Lung (tissue), 12 donors: ENCODE results near the gene RXRA. TPM values are rescaled to one million over a fixed set of nuclear protein-coding genes. Genes with fewer than 3 reads are reported as not detected.
A peak's percentile ranks its signal among the peaks of the same experiment; 100 is the strongest.

Experiments
- ATAC-seq: fragments of 200-7000 bp; cut with Tn5 transposase; one replicate; pipeline ENCODE4 v1.9.1; 2020; ENCODE audit warnings: moderate number of reproducible peaks; ENCODE audit not compliant: insufficient read depth, low FRiP score
- DNase-seq, 3 donors: peaks; one replicate each; pipeline ENCODE4 v3.0.0-alpha.2; 2013 to 2017
- H3K27ac ChIP-seq, 2 donors: one replicate each; pipeline ENCODE4 v1.5.1; 2013; ENCODE audit warnings: mild to moderate bottlenecking in 2 of 2, moderate library complexity in 2 of 2, control low read depth in 1 of 2, inconsistent platforms in 1 of 2, low read depth in 1 of 2, low read length in 1 of 2
- H3K27me3 ChIP-seq, 3 donors: one replicate each; pipeline ENCODE4 v1.5.1; 2013; ENCODE audit warnings: low read length in 2 of 3; ENCODE audit not compliant: control insufficient read depth in 3 of 3, insufficient read depth in 3 of 3
- H3K36me3 ChIP-seq, 4 donors: one replicate each; pipeline ENCODE4 v1.5.1; 2013; ENCODE audit warnings: low read length in 4 of 4, mild to moderate bottlenecking in 1 of 4, moderate library complexity in 1 of 4; ENCODE audit not compliant: control insufficient read depth in 4 of 4, insufficient read depth in 4 of 4
- H3K4me1 ChIP-seq, 5 donors: one replicate each; pipeline ENCODE4 v1.5.1; 2013; ENCODE audit warnings: low read length in 5 of 5, mild to moderate bottlenecking in 2 of 5, moderate library complexity in 1 of 5; ENCODE audit not compliant: control insufficient read depth in 5 of 5, insufficient read depth in 5 of 5
- H3K4me3 ChIP-seq: one replicate; pipeline ENCODE4 v1.5.1; 2013; ENCODE audit warnings: mild to moderate bottlenecking, control low read depth, moderate library complexity
- H3K9ac ChIP-seq, 2 donors: one replicate each; pipeline ENCODE4 v1.5.1; 2013; ENCODE audit warnings: low read length in 2 of 2, control low read depth in 1 of 2; ENCODE audit not compliant: insufficient read depth in 1 of 2
- H3K9me3 ChIP-seq, 4 donors: one replicate each; pipeline ENCODE4 v1.5.1; 2013; ENCODE audit warnings: low read length in 3 of 4, mild to moderate bottlenecking in 1 of 4, moderate library complexity in 1 of 4; ENCODE audit not compliant: control insufficient read depth in 4 of 4, insufficient read depth in 3 of 4
- CTCF ChIP-seq: IDR thresholded peaks from 2 replicates; pipeline ENCODE4 v1.5.1; 2012; ENCODE audit warnings: mild to moderate bottlenecking; ENCODE audit errors: control extremely low read depth, extremely low read depth
- WGBS, 2 donors: extraction: QIAGEN DNeasy Blood & Tissue Kit; methylation state at CpG; one replicate each; pipeline ENCODE4 v1.1.7; 2013; 5-methylcytosine and 5-hydroxymethylcytosine counted together
- polyA plus RNA-seq, 2 donors: library from polyadenylated mRNA; stranded (reverse); fragments of 200-250 nt; gene quantifications; one replicate each; pipeline ENCODE4 v1.2.1, GENCODE V29; 2013
- total RNA-seq, 2 donors: library from RNA; depleted of rRNA in 1 of 2; stranded (reverse); fragments of >200 nt in 1 of 2; gene quantifications; one replicate each; pipeline ENCODE4 v1.2.1, GENCODE V29; 2014 to 2021
- donor health status: control.
- donor health status: control.
- donor health status: Bipolar disorder and iron deficiency.
- donor health status: healthy.
- donor health status: DM: yes; HTN: yes; CAD: no.

Gene RXRA
- total and polyA plus RNA-seq, 4 donors, result 24.2 to 85.2 (median 52.2) TPM

GRCh38 chr9:134443174-134444037 lies 117.2 kb downstream of the RXRA start:
- 12 to 15% methylated on average over 26 to 27 of the region's 27 CpGs for WGBS, 2 donors
- Histone ChIP-seq H3K27ac (peak overlapping the region in 1 of 2 donors; percentile 23), H3K4me1 (peaks cover 0 to 18% (median 9%) of the 10 kb centered on the region in 5 donors), H3K9ac (no peak overlapping the region), H3K36me3 (peaks cover 0 to 2% (median 0%) of the 10 kb centered on the region in 4 donors), H3K9me3 (no peaks in the 10 kb centered on the region), H3K4me3 (no peak overlapping the region), H3K27me3 (no peaks in the 10 kb centered on the region)
- DNase-seq, result peak; percentile 82 to 87 (median 85)
- TF ChIP-seq CTCF, result peak; percentile 97
- peak; percentile 93 for ATAC-seq

- Histone ChIP-seq H3K27ac (peak overlapping the region in 1 of 2 donors; percentile 23), H3K9me3 (peaks cover 0 to 4% (median 1%) of the 10 kb centered on the region in 4 donors)
- 73 to 75% methylated on average over 2 of the region's 2 CpGs for WGBS, 2 donors
Measured at GRCh38 chr9:134444038-134444315, 117.7 kb downstream of the RXRA start.

GRCh38 chr9:134445000-134445399 lies 118.7 kb downstream of the RXRA start:
- no peak for TF ChIP-seq CTCF
- DNase-seq (no peak), ATAC-seq (no peak)
- Histone ChIP-seq H3K9ac (no peak overlapping the region), H3K27ac (no peak overlapping the region), H3K4me1 (peaks cover 0 to 18% (median 9%) of the 10 kb centered on the region in 5 donors), H3K4me3 (no peak overlapping the region), H3K9me3 (peaks cover 0 to 7% (median 1%) of the 10 kb centered on the region in 4 donors), H3K27me3 (no peaks in the 10 kb centered on the region), H3K36me3 (no peaks in the 10 kb centered on the region)
- 75 to 82% methylated on average over 8 of the region's 8 CpGs for WGBS, 2 donors

More at GRCh38 chr9:134444038-134444315, 117.7 kb downstream of the RXRA start:
- H3K4me1 ChIP-seq, result peaks cover 0 to 18% (median 9%) of the 10 kb centered on the region in 5 donors
- H3K27me3 ChIP-seq, result no peaks in the 10 kb centered on the region
- peaks cover 0 to 2% (median 0%) of the 10 kb centered on the region in 4 donors for H3K36me3 ChIP-seq
- H3K9ac ChIP-seq, result no peak overlapping the region
- no peak overlapping the region for H3K4me3 ChIP-seq
- ATAC-seq (no peak), DNase-seq (no peak)
- no peak for TF ChIP-seq CTCF
